Stimulated activated CD4-positive, alpha-beta T cell treated with anti-CD3 and anti-CD28 coated beads, Interleukin-12 subunit alpha, Interleukin-12 subunit beta, amount 100 ng/mL, for 4 hours (primary cell): Measurements from ENCODE around the gene LIG1.

Experiments used
- DNase-seq: peaks from one replicate; pipeline ENCODE4 v3.0.0-alpha.2; 2020

Gene LIG1

GRCh38 chr19:48069435-48069834 lies 100.7 kb downstream of the LIG1 start:
- no peak for DNase-seq
